Stimulated activated CD8-positive, alpha-beta memory T cell treated with anti-CD3 and anti-CD28 coated beads, Interleukin-7, amount 100 ng/mL, for 1 hour (primary cell): ENCODE results near the gene PAEP.

Source experiments
- DNase-seq, 2 donors: peaks; one replicate each; pipeline ENCODE4 v3.0.0-alpha.2; 2020; ENCODE audit warnings: low read depth in 2 of 2

Gene PAEP

DNA sequence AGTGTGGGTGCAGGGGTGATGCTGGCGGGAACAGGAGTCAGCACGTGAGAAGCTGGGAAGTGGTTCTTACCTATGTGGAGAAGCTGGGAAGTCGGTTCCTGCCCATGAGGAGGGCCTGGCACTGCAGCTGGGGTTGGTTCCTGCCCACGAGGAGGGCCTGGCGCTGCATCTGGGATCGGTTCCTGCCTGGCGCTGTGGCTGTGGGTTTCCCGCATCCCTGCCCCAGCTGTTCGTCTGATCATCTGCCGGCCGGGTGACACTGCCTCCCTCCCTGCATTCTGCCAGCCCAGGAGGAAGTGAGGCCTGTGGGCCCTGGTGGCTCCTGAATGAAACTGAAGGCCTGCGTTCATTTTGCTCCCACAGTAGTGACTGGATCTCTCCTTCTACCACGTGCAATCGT, 10.5 kb upstream of the PAEP start:
- no peak for DNase-seq

DNA sequence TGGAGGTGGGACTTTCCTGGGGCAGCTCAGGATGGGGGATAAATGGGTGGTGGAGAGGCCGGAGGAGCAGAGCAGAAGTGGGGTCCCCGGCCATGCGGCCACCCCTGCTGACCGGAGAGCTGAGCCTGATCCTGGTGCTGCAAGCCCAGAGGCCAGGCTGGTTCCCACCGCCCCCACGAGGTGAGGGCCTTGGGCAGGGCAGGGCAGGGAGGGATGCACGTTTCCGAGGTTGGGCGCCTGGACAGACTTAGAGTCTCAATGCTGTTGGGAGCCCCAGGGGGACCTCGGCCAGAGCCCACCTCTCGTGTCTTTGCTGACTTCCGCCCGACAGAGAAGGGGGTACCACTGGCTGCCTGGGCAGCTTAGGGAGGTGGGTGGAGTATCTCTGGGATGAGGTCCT, 10.1 kb upstream of the PAEP start:
- no peak for DNase-seq

DNA sequence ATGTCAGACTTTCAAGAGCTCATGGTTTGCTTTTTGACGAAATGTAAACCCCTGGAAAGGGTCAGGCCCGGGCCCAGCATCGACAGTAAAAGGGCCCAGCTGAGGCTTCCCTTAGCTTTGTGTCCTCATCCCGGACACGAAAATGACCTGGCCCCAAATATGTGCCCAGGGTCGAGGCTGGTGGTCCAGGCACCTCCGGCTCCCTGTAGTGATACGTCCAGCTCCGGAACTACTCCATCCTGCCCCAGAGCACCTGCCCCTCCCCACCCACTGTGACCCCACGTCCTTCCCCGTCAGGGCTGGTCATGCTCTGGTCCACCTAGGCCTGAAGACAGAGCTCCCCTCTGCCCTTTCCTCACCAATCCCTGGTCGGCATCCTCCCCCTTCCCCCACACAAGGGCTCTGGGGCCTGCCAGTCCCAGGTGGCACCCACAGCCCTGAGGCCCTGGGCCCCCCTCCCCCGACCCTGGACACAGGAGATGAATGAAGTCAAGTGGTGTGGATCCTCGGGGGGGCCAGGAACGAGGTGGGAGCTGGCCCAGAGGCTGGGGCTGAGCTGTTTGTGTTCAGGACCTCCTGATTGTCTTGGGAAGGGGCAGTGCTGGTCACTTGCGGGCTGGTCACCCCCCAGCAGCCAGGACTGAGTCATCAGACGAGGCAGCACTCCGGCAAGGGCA, 9.4 kb upstream of the PAEP start:
- DNase-seq = no peak

DNA sequence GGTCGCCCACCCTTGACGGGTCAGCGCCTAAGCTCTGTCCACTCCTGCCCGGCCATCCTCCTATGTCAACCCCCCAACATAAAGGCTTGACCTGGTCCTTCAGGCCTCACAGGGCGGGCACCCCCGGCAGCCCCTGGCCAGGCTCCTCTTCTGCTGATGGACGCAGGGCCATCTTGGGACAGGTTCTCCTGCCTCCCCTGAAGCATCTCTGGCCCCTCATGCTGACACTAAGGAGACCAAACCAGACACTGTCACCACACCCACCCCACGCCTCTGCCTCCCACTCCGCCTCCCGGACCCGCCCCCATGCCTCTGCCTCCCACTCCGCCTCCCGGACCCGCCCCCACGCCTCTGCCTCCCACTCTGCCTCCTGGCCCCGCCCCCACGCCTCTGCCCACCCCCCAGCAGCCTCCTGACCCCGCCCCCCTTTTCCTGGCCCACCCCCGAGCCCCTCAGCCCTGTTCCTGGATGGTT, 8.8 kb upstream of the PAEP start:
- DNase-seq = no peak

DNA sequence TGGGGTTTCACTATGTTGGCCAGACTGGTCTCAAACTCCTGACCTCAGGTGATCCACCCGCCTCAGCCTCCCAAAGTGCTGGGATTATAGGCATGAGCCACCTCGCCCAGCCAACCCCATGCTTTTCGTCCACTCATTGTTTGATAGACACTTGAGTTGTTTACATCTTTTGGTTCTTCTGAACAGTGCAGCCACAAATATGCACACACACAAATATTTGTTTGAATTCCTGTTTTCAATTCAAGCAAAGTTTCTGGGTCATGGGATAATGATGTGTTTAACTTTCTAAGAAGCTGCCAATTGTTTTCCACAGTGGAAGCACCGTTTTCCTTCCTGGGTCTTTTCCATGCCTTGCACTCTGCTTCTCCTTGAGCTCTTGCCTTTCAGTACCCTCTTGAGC, 6.8 kb upstream of the PAEP start:
- no peak for DNase-seq

DNA sequence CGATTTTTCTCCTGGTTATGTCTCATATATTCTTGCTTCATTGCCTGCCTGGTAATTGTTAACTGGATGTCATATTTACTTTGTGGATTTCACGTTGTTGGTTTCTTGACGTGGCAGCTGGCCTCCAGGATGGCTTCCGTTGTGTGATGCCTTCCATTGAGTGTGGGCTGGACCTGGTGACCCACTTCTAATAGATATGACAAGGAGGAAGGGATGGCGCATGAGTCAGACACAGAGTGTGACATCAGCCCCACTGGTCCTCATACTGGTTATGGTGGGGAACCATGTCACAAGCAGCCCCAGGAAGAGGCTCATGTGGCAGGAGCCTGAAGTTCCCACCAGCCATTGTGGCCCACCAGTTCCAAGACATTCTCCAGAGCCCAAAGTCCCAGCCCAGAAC, 6.4 kb upstream of the PAEP start:
- no peak for DNase-seq

DNA sequence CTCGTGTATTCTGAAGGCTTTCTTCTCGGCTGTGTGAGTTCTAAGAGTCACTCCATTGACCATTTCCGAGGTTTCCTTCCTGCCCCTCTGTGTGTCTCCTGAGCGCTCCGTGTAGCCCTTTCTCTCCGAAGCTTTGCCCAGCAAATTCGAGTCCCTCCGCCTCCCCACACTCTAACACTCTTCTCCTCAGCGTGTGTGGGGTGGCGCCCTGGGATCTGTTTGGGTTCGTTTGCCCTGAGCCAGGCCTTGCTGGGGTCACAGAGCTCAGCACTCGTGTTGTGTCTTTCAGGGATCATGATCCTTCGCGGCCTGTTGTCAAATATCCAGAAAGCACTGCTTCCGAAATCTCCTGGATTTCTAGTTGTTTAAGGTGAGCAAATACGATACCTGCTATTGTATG, 5.6 kb upstream of the PAEP start:
- DNase-seq = no peak

DNA sequence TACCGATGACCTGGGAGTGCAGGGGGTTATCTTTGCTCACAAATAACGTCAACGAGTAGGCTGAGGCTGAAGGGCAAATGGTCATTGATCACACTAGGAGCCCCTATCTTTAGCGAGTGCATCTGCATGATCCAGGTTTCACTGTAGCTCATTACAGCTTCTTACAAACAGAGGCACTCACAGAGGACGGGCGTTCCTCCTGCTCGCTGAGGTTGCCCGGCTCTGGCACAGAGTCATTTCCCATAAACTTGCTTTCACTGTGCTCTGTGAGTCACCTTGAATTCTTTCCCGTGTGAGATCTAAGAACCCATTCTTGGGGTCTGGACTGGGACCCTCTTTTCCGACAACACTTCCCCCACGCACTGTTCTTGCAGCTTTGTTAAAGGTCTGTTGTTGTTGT, 1.9 kb upstream of the PAEP start:
- no peak for DNase-seq

DNA sequence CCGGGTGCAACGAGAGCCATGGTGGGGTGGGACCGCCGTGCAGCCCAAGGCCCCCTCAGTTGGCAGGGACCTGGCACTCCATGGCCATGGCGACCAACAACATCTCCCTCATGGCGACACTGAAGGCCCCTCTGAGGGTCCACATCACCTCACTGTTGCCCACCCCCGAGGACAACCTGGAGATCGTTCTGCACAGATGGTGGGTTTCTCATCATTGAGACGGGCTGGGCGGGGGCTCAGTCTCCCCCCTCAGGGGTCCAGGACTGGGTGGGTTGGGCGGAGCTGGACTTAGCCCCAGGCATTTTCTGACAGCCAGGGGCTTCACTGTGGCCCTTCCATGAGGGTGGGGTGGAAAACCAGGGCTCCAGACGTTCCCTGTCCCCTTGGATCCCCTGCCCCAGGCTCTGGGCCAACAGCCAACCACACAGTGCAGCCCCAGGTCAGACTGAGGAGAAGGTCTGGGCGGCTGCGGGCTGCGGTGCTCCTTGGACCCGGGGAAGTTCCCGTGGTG, 734 bp downstream of the PAEP start:
- no peak for DNase-seq

DNA sequence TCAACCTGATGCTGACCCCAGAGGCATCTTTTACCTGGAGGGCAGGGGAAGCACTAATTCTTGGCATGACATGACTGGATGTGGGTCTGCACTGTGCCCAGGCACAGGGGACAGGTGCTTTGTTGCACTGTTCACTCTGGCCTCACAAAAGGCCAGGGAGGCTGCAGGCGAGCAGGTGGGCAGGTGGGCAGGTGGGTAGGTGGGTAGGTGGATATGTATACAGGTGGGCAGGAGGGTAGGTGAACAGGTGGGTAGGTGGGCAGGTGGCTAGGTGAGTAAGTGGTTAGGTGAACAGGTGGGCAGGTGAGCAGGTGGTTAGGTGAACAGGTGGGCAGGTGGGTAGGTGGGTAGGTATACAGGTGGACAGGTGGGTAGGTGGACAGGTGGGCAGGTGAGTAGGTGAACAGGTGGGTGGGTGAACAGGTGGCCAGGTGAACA, 1.5 kb downstream of the PAEP start:
- no peak for DNase-seq

DNA sequence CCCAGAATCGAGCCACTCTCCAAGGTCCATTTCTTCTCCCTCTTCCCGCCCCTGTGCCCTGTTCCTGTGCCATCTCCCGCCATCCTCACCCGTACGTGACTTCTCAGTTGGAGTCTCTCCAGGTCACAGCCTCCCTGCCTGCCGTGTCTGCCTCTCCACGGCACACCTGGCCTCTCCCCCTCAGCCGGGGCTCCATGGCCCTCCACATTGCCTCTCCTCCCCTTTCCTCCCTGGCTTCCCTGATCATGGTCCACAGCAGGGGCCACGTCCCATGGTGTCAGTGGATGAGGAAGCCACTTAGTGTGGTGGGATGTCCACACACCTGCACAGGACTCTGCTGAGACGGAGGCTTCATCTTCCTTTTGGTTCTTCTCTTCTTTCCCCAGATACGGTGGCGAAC, 2.3 kb downstream of the PAEP start:
- no peak for DNase-seq

DNA sequence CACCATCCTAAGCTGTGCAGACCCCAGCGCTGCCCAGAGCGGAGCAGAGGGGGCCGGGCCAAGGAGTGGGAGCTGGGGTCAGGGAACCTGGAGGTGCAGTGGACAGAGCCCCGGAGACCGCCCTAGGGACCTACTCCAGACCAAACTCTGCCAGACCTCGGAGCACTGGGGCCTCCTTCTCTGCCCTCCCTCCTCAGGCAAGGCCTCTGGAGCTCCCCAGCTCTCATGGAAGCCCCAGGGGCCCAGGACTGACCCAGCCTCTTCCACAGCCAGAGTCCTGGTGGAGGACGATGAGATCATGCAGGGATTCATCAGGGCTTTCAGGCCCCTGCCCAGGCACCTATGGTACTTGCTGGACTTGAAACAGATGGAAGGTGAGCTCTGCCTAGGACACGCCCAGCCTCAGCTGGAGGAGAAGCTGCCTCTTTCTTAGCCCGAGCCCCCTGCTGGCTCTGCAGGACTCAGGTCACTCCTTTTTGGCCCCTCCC, 3.6 kb downstream of the PAEP start:
- no peak for DNase-seq

DNA sequence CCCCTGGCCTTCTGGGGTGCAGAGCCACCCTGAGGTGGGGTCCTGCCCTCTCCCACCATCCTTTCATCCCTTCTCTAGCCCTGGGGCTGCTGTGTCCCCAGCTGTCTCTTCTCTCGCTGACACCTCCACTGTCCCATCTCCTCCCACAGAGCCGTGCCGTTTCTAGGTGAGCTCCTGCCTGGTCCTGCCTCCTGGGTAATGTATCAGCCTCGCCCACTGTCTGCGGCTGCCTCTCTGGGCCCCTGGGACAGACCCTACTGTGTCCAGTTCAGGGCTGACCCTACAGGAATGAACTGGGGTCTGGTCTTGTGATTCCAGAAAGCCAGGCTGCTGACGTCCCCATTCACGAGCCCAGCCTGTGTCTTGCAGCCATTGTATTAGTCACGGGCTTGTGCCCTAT, 4.1 kb downstream of the PAEP start:
- no peak for DNase-seq

DNA sequence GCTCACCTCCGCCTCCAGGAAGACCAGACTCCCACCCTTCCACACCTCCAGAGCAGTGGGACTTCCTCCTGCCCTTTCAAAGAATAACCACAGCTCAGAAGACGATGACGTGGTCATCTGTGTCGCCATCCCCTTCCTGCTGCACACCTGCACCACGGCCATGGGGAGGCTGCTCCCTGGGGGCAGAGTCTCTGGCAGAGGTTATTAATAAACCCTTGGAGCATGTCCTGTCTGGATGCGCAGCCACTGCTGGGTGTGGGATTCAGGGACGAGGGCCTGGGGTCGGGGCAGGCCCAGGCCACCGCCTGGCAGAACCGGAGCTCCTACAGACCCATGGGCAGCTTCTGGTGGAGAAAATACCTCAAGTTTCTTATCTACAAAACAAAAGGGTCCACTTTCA, 5.0 kb downstream of the PAEP start:
- no peak for DNase-seq

DNA sequence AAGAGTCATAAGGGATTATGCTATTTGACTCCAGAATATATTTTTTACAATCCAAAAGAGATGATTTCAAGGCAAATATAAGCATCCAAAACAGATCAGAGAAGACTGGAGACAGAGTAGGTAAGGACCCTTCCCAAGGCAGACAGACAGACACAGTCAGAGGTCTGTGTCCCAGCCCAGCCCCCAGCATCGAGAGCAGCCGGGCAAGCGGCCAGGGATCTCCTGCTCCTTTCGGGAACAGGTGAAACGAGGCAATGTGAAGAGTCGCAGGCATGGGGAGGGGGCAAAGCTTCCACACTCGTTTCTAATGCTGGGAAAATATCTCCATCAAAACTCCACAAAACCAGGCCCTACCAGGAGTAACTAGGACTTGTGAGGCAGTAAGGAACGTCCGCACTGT, 5.8 kb downstream of the PAEP start:
- no peak for DNase-seq

DNA sequence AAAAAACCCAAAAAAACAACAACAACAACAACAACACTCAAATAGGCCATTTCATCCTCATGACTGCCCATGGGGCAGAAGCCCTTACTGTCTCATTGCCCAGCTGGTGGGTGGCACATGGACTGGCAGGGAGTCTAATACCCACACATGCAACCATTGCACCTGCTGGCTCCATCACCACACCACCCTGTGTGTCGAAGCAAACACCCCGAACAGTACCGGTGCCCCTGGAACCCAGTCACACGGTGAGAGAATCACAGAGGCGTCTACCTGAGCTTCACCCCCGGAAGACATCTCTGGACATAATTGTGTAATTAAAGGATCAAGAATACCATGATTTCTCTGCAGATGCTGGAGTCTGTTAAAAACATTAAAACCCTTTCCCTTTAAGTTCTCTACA, 6.5 kb downstream of the PAEP start:
- no peak for DNase-seq

DNA sequence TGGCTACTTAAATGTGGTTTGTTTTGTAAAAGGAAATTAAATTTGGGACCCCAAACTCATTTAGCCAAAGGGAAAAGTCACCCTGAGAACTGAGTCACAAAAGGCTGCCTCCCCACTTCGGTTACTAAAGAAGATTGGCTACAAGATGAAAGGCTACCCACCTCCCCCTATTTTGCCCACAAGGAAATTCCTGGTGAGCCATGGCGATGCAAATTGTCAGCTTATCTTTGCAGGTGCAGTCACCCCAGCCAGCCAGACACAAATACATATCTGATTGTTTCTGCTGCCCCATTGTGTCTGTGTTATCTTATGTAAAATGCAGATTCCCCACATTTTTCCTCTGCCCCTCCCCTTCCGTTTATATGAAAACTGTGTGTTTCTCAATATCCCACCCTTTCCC, 8.9 kb downstream of the PAEP start:
- DNase-seq = no peak

DNA sequence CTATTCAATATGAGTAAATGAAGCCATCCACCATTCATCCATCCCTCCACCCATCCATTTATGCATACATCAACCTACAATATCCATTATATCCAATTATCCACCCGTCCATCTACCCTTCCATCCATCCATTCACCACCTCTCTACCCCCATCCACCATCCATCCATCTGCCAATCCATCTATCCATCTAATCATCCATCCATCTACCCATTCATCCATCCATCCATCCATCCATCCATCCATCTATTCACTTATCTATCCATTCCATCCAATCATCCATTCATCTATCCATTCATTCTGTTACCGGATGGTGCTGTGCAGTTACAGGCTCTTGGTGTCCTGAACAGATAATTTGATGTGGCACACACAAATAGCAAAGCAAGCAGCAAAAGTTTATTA, 10.7 kb downstream of the PAEP start:
- no peak for DNase-seq

DNA sequence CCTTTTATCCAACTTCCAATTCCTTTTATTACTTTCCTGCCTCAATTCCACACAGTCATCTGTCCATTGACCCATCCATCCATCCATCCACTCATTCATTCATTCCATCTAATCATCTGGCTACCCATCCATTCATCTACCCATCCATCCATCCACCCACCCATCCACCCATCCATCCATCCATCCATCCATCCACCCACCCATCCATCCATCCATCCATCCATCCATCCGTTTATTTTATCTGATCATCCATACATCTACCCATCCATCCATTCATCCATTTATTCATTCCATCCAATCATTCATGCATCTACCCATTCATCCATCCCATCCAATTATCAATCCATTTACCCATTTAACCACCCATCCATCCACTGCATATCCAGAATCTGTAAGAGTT, 11.6 kb downstream of the PAEP start:
- no peak for DNase-seq

DNA sequence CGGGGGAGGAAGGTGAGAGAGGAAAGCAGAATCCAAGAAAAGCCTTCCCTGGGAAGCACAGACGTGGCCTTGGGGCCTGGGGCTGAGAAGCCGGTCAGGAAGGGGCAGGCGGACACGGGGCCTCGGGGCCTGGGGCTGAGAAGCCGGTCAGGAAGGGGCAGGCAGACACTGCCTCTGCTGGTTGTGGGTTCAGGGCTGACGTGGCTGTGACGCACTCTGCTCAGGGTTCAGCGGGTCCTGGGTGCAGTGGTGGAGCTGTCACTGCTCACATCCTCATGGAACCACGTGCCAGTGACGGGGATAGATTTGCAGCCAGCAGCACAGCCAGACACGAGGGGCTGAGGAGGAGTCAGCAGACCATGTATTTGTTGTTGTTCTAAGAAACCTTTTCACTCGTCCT, 12.8 kb downstream of the PAEP start:
- DNase-seq = no peak

DNA sequence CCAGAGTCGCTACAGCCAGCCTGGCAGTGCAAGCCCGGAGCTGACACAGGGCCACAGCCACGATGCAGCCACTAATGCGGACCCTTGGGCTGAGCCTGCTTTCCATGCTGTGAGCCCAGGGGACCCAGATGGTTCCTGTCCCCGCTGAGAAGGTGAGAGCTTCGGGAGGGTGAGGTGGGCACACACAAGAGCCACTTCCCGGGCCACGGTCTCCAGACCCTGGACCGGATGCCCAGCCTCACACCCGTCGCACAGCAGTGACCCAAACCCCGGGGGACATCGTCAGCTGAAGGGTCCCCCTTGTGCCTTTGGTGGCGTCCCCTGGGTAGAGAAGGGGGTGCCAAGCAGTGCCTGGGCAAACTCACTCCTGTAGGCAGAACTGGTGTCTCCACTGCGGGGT, 13.4 kb downstream of the PAEP start:
- no peak for DNase-seq

DNA sequence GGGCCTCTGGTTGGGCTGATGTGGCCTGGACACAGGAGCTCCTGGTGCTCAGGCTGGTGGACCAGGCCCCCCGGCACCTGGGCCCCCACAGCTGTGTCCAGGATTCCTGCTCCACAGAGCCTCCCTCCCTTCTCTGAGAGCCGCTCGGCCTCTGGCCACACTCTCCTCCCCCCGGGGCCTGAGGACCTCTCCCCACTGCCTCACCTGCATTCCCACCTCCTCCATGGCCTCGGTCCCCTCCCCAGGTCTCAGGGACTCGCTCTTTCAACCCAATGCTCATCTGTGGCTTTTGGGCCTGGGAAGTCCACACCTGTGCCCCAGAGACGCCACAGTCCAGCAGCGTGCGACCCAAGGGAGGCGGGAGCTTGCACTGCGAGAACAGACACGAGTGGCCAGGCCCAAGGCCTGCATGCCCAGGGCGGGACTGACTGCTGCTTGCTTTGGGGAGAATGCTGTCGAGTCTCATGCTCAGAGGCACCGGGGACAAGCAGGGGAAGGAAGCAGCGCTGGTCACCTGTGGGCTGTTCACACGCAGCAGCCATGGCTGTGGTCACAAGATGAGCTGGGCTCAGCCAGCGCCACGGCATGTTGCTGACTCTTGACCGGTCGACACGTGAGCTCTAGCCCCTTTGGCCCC, 14.6 kb downstream of the PAEP start:
- DNase-seq = no peak

DNA sequence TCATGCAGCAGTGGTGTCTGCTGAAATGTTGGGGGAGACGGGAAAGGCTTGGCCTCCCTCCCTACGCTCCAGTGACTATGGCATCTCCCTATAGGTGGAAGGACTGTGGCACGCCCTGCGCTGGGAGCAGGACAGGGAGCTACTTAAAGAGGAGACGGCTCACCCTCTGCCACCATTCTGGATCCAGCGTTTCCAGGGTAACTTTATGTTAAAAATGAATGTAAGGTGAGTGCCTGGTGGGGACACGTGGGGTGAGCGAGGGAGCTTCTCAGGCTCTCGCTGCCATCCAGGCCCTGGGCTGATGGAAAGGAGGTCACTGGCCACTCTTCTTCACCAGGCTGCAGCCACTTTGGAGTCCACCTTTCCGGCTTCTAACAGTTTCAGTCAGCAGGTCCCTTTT, 15.7 kb downstream of the PAEP start:
- DNase-seq = no peak

DNA sequence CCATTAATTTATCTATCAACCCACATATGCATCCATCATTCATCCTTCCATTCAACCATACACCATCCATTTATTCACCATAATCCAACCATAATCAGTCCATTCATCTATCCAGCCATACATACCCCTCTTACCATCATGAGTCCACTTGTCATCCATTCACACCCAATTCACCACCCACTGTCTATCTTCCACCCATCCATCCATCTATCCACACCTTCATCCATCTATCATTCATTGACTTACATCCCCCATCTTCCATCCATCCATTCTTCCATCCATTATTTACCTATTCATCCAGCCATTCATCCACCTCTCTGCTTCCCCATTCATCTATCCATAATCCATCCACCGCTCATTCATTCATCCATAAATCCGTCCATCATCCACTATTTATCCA, 17.8 kb downstream of the PAEP start:
- no peak for DNase-seq
